LNCAP (cell line): ENCODE measurements around the gene GCAT.

ENCODE experiments used
- TF ChIP-seq, protein P1 (sequence below): fragments of 450-650 bp; IDR thresholded peaks from 2 replicates; pipeline ENCODE4 v1.5.1; 2017; ENCODE audit warnings: mild to moderate bottlenecking

The GCAT gene

DNA sequence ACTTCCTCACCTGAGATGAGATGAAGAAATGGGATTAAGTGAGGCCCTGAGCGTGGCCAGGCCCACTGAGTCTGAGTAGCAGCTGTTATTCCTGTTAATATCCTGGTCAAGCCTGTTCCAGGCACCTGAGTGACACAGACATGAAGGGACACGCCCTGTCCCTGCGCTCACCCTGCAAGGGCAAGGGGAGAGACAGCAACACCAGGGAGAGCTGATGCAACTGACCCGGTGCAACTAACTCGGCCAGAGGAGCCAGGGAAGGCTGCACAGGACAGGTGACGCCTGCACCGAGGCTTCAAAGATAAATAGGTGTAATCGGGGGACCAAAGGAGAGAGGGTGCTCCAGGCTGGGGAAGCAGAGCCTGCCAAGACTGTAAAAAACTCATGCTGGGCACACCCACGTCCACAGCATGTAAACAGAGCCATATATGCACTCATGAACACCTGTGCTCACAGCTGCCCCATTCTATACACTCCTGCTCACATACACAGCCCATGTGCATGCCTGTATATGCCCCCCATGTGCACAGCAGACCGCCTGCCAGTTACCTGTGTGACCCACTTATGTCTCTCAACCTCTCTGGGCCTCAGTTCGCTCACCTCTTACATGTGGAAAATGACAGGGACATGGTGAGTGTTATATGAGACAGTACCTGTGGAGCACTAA lies 22.8 kb upstream of the GCAT start:
- TF ChIP-seq, protein P1, sequence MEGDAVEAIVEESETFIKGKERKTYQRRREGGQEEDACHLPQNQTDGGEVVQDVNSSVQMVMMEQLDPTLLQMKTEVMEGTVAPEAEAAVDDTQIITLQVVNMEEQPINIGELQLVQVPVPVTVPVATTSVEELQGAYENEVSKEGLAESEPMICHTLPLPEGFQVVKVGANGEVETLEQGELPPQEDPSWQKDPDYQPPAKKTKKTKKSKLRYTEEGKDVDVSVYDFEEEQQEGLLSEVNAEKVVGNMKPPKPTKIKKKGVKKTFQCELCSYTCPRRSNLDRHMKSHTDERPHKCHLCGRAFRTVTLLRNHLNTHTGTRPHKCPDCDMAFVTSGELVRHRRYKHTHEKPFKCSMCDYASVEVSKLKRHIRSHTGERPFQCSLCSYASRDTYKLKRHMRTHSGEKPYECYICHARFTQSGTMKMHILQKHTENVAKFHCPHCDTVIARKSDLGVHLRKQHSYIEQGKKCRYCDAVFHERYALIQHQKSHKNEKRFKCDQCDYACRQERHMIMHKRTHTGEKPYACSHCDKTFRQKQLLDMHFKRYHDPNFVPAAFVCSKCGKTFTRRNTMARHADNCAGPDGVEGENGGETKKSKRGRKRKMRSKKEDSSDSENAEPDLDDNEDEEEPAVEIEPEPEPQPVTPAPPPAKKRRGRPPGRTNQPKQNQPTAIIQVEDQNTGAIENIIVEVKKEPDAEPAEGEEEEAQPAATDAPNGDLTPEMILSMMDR: no peak

DNA sequence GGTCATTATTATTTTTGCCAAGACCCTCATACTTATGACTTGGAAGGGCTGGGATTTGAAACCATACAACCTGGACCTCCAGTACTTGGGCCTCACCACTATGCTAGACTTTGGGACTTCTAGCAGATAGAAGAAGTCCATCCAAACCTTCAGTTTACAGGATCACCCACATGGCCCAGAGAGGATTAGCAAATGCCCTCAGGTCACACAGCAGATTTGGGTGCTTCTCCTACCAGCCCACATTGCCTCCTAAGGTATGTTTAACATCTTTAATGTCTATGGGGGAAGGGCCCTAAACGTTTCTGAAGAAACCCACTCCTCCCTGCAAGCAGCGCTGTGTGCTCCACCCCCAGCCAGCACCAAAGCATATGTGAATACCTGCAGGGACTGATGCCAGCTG lies 17.5 kb upstream of the GCAT start:
- TF ChIP-seq, protein P1: no peak

DNA sequence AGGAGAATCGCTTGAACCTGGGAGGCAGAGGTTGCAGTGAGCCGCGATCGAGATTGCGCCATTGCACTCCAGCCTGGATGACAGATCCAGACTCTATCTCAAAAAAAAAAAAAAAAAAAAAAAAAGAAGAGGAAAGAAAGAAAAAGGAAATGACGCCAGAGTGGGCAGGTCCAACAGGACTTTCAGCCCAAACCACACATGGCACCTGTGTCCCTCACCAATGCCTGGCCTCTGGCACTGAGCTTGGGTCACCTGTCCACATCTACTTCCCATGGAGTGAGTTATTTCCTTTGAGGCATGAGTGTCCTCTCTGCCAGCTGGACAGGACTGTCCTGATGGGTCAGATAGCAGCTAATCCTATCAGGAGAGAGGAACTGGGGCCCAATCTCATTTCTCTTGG lies 15.2 kb upstream of the GCAT start:
- TF ChIP-seq, protein P1: no peak

DNA sequence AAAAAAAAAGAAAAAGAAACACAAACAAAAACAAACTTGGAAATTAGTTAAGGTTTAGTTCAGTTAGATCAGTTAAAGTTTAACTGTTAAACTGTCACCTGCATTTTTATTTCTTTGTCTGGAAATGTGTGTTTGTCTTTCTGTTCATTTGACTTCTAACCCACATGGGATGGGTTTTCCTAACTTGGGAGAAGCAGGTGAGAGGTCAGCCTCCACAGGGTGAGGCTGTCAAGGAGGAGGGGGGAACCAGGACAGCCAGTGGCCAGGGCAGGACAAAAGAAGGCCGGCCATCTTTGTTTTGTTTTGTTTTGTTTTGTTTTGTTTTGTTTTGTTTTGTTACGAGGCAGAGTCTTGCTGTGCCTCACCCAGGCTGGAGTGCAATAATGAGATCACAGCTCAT lies 13.4 kb upstream of the GCAT start:
- TF ChIP-seq, protein P1: no peak

DNA sequence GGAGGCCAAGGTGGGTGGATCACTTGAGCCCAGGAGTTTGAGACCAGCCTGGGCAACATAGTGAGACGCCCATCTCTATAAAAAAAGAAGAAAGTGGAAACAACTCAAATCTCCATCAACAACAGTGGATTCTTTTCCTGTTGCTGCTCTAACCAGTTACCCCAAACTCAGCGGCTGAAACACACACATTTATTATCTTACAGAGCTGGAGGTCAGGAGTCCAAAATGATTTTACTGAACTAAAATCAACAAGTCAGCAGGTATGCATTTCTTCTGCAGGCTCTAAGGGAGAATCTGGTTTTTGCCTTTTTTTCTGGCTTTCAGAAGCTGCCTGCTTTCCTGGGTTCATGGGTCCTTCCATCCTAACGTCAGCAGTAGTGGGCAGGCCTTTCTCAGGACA lies 11.7 kb upstream of the GCAT start:
- TF ChIP-seq, protein P1: no peak

DNA sequence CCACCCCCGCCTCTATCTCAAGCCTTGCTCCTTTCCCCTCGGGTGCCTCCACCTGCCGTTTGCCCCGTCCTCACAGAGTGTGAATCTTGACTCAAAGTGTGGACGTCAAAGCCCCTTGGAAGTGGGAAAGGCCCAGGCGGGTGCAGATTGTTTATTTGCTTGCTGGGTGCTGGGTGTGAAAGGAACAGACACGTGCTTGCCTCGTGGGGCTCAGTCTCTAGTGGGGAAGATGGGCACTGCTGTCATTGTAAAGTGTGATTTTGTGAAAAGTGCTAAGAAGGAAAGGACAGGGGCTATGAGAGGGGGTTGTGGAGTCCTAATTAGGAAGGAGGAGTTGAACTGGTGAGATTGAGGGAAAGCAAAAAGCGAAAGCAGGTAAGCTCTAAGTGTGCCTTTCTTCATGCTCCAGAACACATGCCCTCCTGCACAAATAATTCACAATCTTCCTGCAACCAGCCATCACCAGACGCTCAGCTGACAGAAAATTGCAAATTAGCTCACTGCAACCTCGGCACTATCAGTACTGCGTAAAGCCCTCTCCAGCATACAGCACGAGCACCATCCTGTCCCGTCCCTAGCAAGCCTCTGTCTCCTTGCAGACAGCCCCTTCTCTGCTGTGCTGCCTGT lies 9.7 kb upstream of the GCAT start:
- TF ChIP-seq, protein P1: no peak

DNA sequence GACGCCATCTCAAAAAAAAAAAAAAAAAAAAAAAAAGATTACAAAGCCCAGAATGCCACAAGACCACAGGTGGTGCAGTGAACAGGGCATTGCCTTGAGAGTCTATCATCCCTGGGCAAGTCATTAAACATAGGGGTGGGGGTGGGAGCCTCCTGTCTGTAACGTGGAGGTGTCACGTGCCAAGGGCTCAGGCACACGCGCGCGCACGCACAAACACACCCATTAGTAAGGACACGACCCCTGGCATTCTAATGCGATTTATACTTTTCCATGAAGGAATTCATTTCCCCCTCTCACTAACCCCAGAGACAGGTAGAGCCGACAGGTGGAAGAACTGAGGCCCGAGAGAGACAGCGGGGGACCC lies 5.8 kb upstream of the GCAT start:
- TF ChIP-seq, protein P1: no peak
